Measurements from ENCODE around the gene UNC13A.

GRCh38 chr19:17648786-17649185 is 39.4 kb downstream of the UNC13A start:
- TF ChIP-seq POLR2A (IDR thresholded peaks at IDR 0.05), result no peak
- no peak for TF ChIP-seq CTCF (IDR thresholded peaks at IDR 0.05)
- no peak for TF ChIP-seq POLR2AphosphoS5 (IDR thresholded peaks at IDR 0.05)
- no peak for TF ChIP-seq EP300 (IDR thresholded peaks at IDR 0.05)

All from suprapubic skin (tissue), 4 donors.